ENCODE measurements around the gene CNST. TPM values are rescaled to one million over a fixed set of nuclear protein-coding genes. Genes with fewer than 3 reads are reported as not detected.

The CNST gene
- total RNA-seq, 1 experiment from 2014 or later = 21.7 TPM

- CTCF ChIA-PET = no interaction called here
- H3K27me3 Mint-ChIP-seq (ENCODE audit: unreplicated experiment) = no peaks in the 10 kb centered on the region
- BruUV-seq (replicated peaks) = no TSS peak
- no peaks in the 10 kb centered on the region for H3K4me1 Mint-ChIP-seq (ENCODE audit: low read depth, unreplicated experiment)
- TF ChIP-seq CTCF (IDR thresholded peaks at IDR 0.05; ENCODE audit: unreplicated experiment) = no peak
- no peak for DNase-seq
- intact Hi-C loops (cut with micrococcal nuclease; ENCODE audit: unreplicated experiment) = no loop called here
- H3K36me3 Mint-ChIP-seq (ENCODE audit: insufficient read depth, unreplicated experiment) = no peaks in the 10 kb centered on the region
- no peak overlapping the region for H3K4me3 Mint-ChIP-seq (ENCODE audit: low read depth, unreplicated experiment)
- no peak overlapping the region for H3K27ac Mint-ChIP-seq (ENCODE audit: unreplicated experiment)
- H3K9me3 Mint-ChIP-seq (ENCODE audit: low read depth, unreplicated experiment) = no peaks in the 10 kb centered on the region
Measured at GRCh38 chr1:246624091-246624490, 57.8 kb downstream of the CNST start.

- TF ChIP-seq CTCF (IDR thresholded peaks at IDR 0.05; ENCODE audit: unreplicated experiment) = no peak
- Mint-ChIP-seq H3K36me3 (ENCODE audit: insufficient read depth, unreplicated experiment) (peaks cover 5% of the 10 kb centered on the region), H3K27me3 (ENCODE audit: unreplicated experiment) (no peaks in the 10 kb centered on the region), H3K4me3 (ENCODE audit: low read depth, unreplicated experiment) (no peak overlapping the region), H3K9me3 (ENCODE audit: low read depth, unreplicated experiment) (no peaks in the 10 kb centered on the region), H3K4me1 (ENCODE audit: low read depth, unreplicated experiment) (peaks cover 12% of the 10 kb centered on the region), H3K27ac (ENCODE audit: unreplicated experiment) (no peak overlapping the region)
- CTCF ChIA-PET = interaction anchor here (1.9 kb wide), 1 partner anchor 12 kb away, joined by 6 read pairs; no protein-coding TSS in a partner anchor
- no TSS peak for BruUV-seq (replicated peaks)
- intact Hi-C loops (cut with micrococcal nuclease; ENCODE audit: unreplicated experiment) = no loop called here
- no peak for DNase-seq
Measured at GRCh38 chr1:246629030-246629429, 62.8 kb downstream of the CNST start.

- CTCF ChIA-PET = interaction anchor here (1.9 kb wide), 1 partner anchor 13 kb away, joined by 6 read pairs; no protein-coding TSS in a partner anchor
- TF ChIP-seq CTCF (IDR thresholded peaks at IDR 0.05; ENCODE audit: unreplicated experiment) = no peak
- Mint-ChIP-seq H3K36me3 (ENCODE audit: insufficient read depth, unreplicated experiment) (peaks cover 5% of the 10 kb centered on the region), H3K9me3 (ENCODE audit: low read depth, unreplicated experiment) (no peaks in the 10 kb centered on the region), H3K27ac (ENCODE audit: unreplicated experiment) (no peak overlapping the region), H3K4me1 (ENCODE audit: low read depth, unreplicated experiment) (peaks cover 12% of the 10 kb centered on the region), H3K27me3 (ENCODE audit: unreplicated experiment) (no peaks in the 10 kb centered on the region), H3K4me3 (ENCODE audit: low read depth, unreplicated experiment) (no peak overlapping the region)
- no peak for DNase-seq
- intact Hi-C loops (cut with micrococcal nuclease; ENCODE audit: unreplicated experiment) = no loop called here
- no TSS peak for BruUV-seq (replicated peaks)
Measured at GRCh38 chr1:246629976-246630375, 63.7 kb downstream of the CNST start.

GRCh38 chr1:246631426-246631825, 65.2 kb downstream of the CNST start:
- BruUV-seq (replicated peaks) = no TSS peak
- Mint-ChIP-seq H3K4me3 (ENCODE audit: low read depth, unreplicated experiment) (no peak overlapping the region), H3K36me3 (ENCODE audit: insufficient read depth, unreplicated experiment) (peaks cover 5% of the 10 kb centered on the region), H3K27me3 (ENCODE audit: unreplicated experiment) (no peaks in the 10 kb centered on the region), H3K4me1 (ENCODE audit: low read depth, unreplicated experiment) (peaks cover 12% of the 10 kb centered on the region), H3K9me3 (ENCODE audit: low read depth, unreplicated experiment) (no peaks in the 10 kb centered on the region), H3K27ac (ENCODE audit: unreplicated experiment) (no peak overlapping the region)
- no peak for DNase-seq
- CTCF ChIA-PET = no interaction called here
- TF ChIP-seq CTCF (IDR thresholded peaks at IDR 0.05; ENCODE audit: unreplicated experiment) = no peak
- intact Hi-C loops (cut with micrococcal nuclease; ENCODE audit: unreplicated experiment) = no loop called here

Measured in Calu3 (cell line).